Putamen (tissue), 1 donor: ENCODE data around the gene STARD10.
"Not testable (repeated sequence)": the region's sequence is repeated elsewhere in the genome, so short reads cannot be mapped to it uniquely, and the experiment has no call there.

Experiments used
- DNase-seq: peaks from one replicate; pipeline ENCODE4 v3.0.0-alpha.2; 2016; ENCODE audit warnings: low spot score

The STARD10 gene

GRCh38 chr11:72807792-72808191 is 13.9 kb upstream of the STARD10 start:
- DNase-seq, result no peak

- DNase-seq, result no peak
Measured at GRCh38 chr11:72807021-72807693, 13.3 kb upstream of the STARD10 start.

GRCh38 chr11:72806378-72806777 is 12.5 kb upstream of the STARD10 start:
- DNase-seq, result not testable (repeated sequence)

GRCh38 chr11:72805216-72805615 is 11.4 kb upstream of the STARD10 start:
- DNase-seq, result no peak

GRCh38 chr11:72802822-72803221 is 9.0 kb upstream of the STARD10 start:
- DNase-seq, result no peak

- DNase-seq, result no peak
Measured at GRCh38 chr11:72799441-72799840, 5.6 kb upstream of the STARD10 start.

GRCh38 chr11:72798361-72798760 is 4.5 kb upstream of the STARD10 start:
- no peak for DNase-seq

GRCh38 chr11:72793076-72793424 is 797 bp downstream of the STARD10 start:
- no peak for DNase-seq

GRCh38 chr11:72792437-72793021 is 1.3 kb downstream of the STARD10 start:
- no peak for DNase-seq

GRCh38 chr11:72791228-72791627 is 2.6 kb downstream of the STARD10 start:
- DNase-seq, result not testable (repeated sequence)

GRCh38 chr11:72789493-72790131 is 4.2 kb downstream of the STARD10 start:
- DNase-seq, result peak; percentile 75

GRCh38 chr11:72788241-72788640 is 5.6 kb downstream of the STARD10 start:
- DNase-seq, result peak; percentile 59

- DNase-seq, result no peak
Measured at GRCh38 chr11:72787216-72788104, 6.4 kb downstream of the STARD10 start.

- DNase-seq, result no peak
Measured at GRCh38 chr11:72786305-72787215, 7.3 kb downstream of the STARD10 start.

- DNase-seq, result no peak
Measured at GRCh38 chr11:72784662-72785061, 9.2 kb downstream of the STARD10 start.

- DNase-seq, result no peak
Measured at GRCh38 chr11:72783144-72783905, 10.5 kb downstream of the STARD10 start.

GRCh38 chr11:72782081-72782920 is 11.5 kb downstream of the STARD10 start:
- no peak for DNase-seq

GRCh38 chr11:72781313-72782080 is 12.3 kb downstream of the STARD10 start:
- DNase-seq, result no peak

GRCh38 chr11:72781063-72781312 is 12.9 kb downstream of the STARD10 start:
- DNase-seq, result no peak
